Panc1 (cell line): Measurements from ENCODE around the gene VTI1A.

Experiments used
- CTCF ChIP-seq: fragments of 450-650 bp; IDR thresholded peaks from 2 replicates; pipeline ENCODE4 v1.5.1; 2017; ENCODE audit warnings: mild to moderate bottlenecking
- POLR2AphosphoS5 ChIP-seq: IDR thresholded peaks from 2 replicates; pipeline ENCODE4 v1.6.1; 2012; ENCODE audit warnings: mild to moderate bottlenecking, low read depth, low read length, moderate library complexity
- SIN3A ChIP-seq: IDR thresholded peaks from 2 replicates; pipeline ENCODE4 v1.6.1; 2012; ENCODE audit warnings: low read depth, mild to moderate bottlenecking, low read length, moderate library complexity, borderline replicate concordance; ENCODE audit not compliant: insufficient read depth
- TCF7L2 ChIP-seq: IDR thresholded peaks from 2 replicates; pipeline ENCODE4 v1.6.1; 2011; ENCODE audit warnings: mild to moderate bottlenecking, low read depth, low read length, inconsistent platforms

GRCh38 chr10:112826018-112826697 lies 379.1 kb downstream of the VTI1A start:
- TF ChIP-seq CTCF, result no peak
- TF ChIP-seq SIN3A, result no peak
- TF ChIP-seq POLR2AphosphoS5, result no peak
- TF ChIP-seq TCF7L2, result no peak
